Right lobe of liver (tissue), 4 donors: Measurements from ENCODE around the gene DIP2C.

Experiments
- POLR2A ChIP-seq: fragments of 450-650 bp; IDR thresholded peaks from one replicate; pipeline ENCODE4 v1.6.1; 2017; ENCODE audit warnings: antibody characterized with exemption, mild to moderate bottlenecking
- TF ChIP-seq, protein P1 (sequence below), 4 donors: fragments of 200-600 bp in 3 of 4; fragments of 450-650 bp in 1 of 4; IDR thresholded peaks; one replicate each; pipeline versions ENCODE4 v1.5.1 to v1.8.0; 2016 to 2022; ENCODE audit warnings: antibody characterized with exemption in 4 of 4, mild to moderate bottlenecking in 2 of 4
- donor health status: DM: no; HTN: no; CAD: no.
- donor health status: DM: no; HTN: no; CAD: no.
- donor health status: DM: no; HTN: yes; CAD: no.

DNA sequence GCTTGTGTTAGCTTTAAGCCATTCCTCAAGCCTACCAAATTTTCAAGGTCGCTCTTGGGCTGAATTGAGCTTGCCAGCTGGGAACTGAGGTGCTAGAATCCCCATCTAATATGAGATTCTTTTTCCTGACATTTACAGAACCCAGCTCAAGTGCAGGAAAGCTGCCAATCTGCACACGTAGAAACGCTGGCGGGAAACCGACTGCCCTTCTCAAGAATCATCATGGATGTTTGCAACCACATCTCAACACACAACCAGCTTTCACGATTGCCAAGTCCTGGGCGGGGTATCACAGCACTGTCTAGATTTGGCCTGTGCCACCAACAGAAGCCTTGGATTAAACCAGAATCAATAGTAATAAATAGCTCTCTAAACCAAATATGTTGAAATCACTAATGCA is 203.7 kb downstream of the DIP2C start:
- TF ChIP-seq, protein P1, sequence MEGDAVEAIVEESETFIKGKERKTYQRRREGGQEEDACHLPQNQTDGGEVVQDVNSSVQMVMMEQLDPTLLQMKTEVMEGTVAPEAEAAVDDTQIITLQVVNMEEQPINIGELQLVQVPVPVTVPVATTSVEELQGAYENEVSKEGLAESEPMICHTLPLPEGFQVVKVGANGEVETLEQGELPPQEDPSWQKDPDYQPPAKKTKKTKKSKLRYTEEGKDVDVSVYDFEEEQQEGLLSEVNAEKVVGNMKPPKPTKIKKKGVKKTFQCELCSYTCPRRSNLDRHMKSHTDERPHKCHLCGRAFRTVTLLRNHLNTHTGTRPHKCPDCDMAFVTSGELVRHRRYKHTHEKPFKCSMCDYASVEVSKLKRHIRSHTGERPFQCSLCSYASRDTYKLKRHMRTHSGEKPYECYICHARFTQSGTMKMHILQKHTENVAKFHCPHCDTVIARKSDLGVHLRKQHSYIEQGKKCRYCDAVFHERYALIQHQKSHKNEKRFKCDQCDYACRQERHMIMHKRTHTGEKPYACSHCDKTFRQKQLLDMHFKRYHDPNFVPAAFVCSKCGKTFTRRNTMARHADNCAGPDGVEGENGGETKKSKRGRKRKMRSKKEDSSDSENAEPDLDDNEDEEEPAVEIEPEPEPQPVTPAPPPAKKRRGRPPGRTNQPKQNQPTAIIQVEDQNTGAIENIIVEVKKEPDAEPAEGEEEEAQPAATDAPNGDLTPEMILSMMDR (IDR thresholded peaks at IDR 0.05), result no peak
- TF ChIP-seq POLR2A, result no peak
